Astrocyte of the cerebellum (primary cell): ENCODE results near the gene BMAL1.

Experiments used
- DNase-seq: peaks from one replicate; pipeline ENCODE4 v3.0.0-alpha.2; 2011; ENCODE audit warnings: low read depth
- H3K4me3 ChIP-seq: 2 replicates; pipeline ENCODE4 v1.5.1; 2011; ENCODE audit warnings: mild to moderate bottlenecking, low read depth, low read length, moderate library complexity
- CTCF ChIP-seq: IDR thresholded peaks from 2 replicates; pipeline ENCODE4 v1.5.1; 2012; ENCODE audit warnings: low read length, low read depth, moderate library complexity, mild to moderate bottlenecking; ENCODE audit errors: missing control alignments
- in situ Hi-C: cut with HindIII; loops from 2 replicates; pipeline ENCODE4 v1.10.0; 2017; ENCODE audit warnings: low sequenced_read_pairs

The BMAL1 gene

GRCh38 chr11:13349046-13349445 lies 71.5 kb downstream of the BMAL1 start:
- no peak for DNase-seq
- TF ChIP-seq CTCF = no peak
- no peak overlapping the region for H3K4me3 ChIP-seq
- in situ Hi-C loops = no loop called here

GRCh38 chr11:13349581-13349980 lies 72.0 kb downstream of the BMAL1 start:
- no peak for TF ChIP-seq CTCF
- DNase-seq = no peak
- in situ Hi-C loops = no loop called here

GRCh38 chr11:13352711-13353110 lies 75.1 kb downstream of the BMAL1 start:
- TF ChIP-seq CTCF = no peak
- in situ Hi-C loops = no loop called here
- H3K4me3 ChIP-seq = no peak overlapping the region
- no peak for DNase-seq

More at GRCh38 chr11:13349581-13349980, 72.0 kb downstream of the BMAL1 start:
- no peak overlapping the region for H3K4me3 ChIP-seq

- H3K4me3 ChIP-seq = no peak overlapping the region
- in situ Hi-C loops = no loop called here
- DNase-seq = no peak
- TF ChIP-seq CTCF = peak; percentile 33
Measured at GRCh38 chr11:13354335-13354734, 76.7 kb downstream of the BMAL1 start.

- no peak for DNase-seq
- in situ Hi-C loops = no loop called here
- no peak overlapping the region for H3K4me3 ChIP-seq
- no peak for TF ChIP-seq CTCF
Measured at GRCh38 chr11:13355191-13355590, 77.6 kb downstream of the BMAL1 start.

GRCh38 chr11:13357232-13357631 lies 79.6 kb downstream of the BMAL1 start:
- in situ Hi-C loops = no loop called here
- H3K4me3 ChIP-seq = no peak overlapping the region
- no peak for TF ChIP-seq CTCF
- no peak for DNase-seq
